ENCODE measurements around the gene CEP350.

CEP350 gene

DNA sequence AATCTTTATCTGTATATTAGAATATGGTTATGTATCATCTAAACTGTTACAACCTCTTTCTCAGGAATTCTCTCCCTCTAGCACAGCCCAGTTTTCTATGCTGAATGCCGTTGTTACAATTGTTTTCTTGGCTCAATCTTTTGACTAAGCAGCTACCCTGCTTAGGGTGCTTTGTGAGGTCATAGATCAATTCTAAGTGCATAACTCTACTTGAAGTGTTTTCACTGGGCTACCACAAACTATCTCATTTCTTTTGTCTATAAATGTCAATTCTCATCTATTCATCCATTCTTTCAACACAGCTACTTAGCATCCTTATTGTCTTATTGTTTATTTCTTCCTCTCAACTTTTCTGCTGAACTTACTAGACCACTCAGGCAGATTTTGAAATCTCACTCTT, 77.1 kb downstream of the CEP350 start:
- DNase-seq (ENCODE audit: low spot score): no peak
- TF ChIP-seq, protein P1, sequence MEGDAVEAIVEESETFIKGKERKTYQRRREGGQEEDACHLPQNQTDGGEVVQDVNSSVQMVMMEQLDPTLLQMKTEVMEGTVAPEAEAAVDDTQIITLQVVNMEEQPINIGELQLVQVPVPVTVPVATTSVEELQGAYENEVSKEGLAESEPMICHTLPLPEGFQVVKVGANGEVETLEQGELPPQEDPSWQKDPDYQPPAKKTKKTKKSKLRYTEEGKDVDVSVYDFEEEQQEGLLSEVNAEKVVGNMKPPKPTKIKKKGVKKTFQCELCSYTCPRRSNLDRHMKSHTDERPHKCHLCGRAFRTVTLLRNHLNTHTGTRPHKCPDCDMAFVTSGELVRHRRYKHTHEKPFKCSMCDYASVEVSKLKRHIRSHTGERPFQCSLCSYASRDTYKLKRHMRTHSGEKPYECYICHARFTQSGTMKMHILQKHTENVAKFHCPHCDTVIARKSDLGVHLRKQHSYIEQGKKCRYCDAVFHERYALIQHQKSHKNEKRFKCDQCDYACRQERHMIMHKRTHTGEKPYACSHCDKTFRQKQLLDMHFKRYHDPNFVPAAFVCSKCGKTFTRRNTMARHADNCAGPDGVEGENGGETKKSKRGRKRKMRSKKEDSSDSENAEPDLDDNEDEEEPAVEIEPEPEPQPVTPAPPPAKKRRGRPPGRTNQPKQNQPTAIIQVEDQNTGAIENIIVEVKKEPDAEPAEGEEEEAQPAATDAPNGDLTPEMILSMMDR (IDR thresholded peaks at IDR 0.05; ENCODE audit: extremely low read depth, insufficient read depth, missing control alignments): no peak
- in situ Hi-C loops (cut with MboI; ENCODE audit: low pct_unique_long_range_greater_than_20kb, low sequenced_read_pairs, unreplicated experiment): no loop called here

DNA sequence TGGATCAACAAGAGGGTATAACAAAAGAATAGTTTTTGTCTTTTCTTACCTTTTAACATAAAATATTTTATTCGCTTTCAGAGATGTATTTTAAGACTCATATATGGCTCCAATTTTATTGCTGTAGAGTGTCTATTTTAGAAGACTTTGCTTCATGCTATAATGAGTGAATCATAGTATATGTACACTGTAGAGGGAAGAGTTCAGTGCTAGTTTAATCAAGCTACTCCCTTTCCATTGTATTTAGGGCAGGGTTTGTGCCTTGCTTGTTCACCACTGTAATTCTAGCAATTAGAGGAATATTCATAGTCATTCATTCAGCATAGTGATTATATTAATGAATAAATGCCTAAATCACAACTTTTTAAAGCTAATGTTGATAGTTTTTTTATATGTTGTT, 78.8 kb downstream of the CEP350 start:
- in situ Hi-C loops (cut with MboI; ENCODE audit: low pct_unique_long_range_greater_than_20kb, low sequenced_read_pairs, unreplicated experiment): no loop called here
- TF ChIP-seq, protein P1 (IDR thresholded peaks at IDR 0.05; ENCODE audit: extremely low read depth, insufficient read depth, missing control alignments): no peak
- DNase-seq (ENCODE audit: low spot score): no peak

GRCh38 chr1:180040034-180040433, 85.4 kb downstream of the CEP350 start:
- TF ChIP-seq, protein P1 (IDR thresholded peaks at IDR 0.05; ENCODE audit: extremely low read depth, insufficient read depth, missing control alignments): no peak
- in situ Hi-C loops (cut with MboI; ENCODE audit: low pct_unique_long_range_greater_than_20kb, low sequenced_read_pairs, unreplicated experiment): no loop called here
- no peak for DNase-seq (ENCODE audit: low spot score)

DNA sequence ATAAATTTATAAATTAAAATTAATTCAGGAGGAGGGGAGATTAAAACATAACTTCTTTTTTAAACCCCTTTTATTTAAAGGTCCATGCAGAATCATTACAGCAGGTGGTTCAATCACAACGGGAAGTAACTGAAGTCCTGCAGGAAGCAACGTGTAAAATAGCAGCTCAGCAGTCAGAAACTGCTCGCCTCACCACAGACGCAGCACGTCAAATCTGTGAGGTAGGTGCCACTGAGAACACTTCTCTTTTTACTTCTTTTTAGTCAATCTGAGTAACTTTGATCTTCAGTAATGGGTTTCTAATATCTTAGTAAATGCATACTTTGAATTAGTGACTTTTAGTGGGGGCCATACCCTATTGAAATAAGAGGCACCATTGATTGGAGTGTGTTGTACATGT, 87.0 kb downstream of the CEP350 start:
- TF ChIP-seq, protein P1 (IDR thresholded peaks at IDR 0.05; ENCODE audit: extremely low read depth, insufficient read depth, missing control alignments): no peak
- in situ Hi-C loops (cut with MboI; ENCODE audit: low pct_unique_long_range_greater_than_20kb, low sequenced_read_pairs, unreplicated experiment): no loop called here
- DNase-seq (ENCODE audit: low spot score): no peak

- TF ChIP-seq, protein P1 (IDR thresholded peaks at IDR 0.05; ENCODE audit: extremely low read depth, insufficient read depth, missing control alignments): no peak
- in situ Hi-C loops (cut with MboI; ENCODE audit: low pct_unique_long_range_greater_than_20kb, low sequenced_read_pairs, unreplicated experiment): no loop called here
- DNase-seq (ENCODE audit: low spot score): no peak
These were observed 88.5 kb downstream of the CEP350 start for GRCh38 chr1:180042988-180043622.

DNA sequence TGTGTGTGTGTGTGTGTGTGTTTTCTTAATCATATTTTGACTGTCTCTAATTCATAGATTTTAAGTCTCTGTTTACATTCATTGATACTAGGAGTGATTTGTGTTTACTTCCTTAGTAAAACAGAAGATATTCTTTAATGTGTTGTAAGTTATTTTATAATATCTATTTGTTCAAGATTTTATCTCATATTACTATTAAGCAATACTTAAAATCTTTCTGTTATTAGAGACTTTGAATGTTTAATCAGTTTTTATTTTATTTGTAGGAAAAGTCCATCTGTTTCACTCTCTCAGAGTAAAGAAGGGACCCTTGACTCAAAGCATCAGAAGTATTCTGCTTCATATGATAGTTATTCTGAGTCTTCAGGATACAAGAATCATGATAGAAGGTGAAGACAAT, 89.2 kb downstream of the CEP350 start:
- TF ChIP-seq, protein P1 (IDR thresholded peaks at IDR 0.05; ENCODE audit: extremely low read depth, insufficient read depth, missing control alignments): no peak
- no peak for DNase-seq (ENCODE audit: low spot score)
- in situ Hi-C loops (cut with MboI; ENCODE audit: low pct_unique_long_range_greater_than_20kb, low sequenced_read_pairs, unreplicated experiment): no loop called here
